Epithelial cell of esophagus (primary cell): ENCODE data around the gene RAPGEF1.

Experiments used
- DNase-seq: peaks from one replicate; pipeline ENCODE4 v3.0.0; 2010; ENCODE audit warnings: low read depth
- H3K4me3 ChIP-seq: 2 replicates; pipeline ENCODE4 v1.5.1; 2011; ENCODE audit warnings: mild to moderate bottlenecking, low read length, control low read depth
- CTCF ChIP-seq: IDR thresholded peaks from 2 replicates; pipeline ENCODE4 v1.5.1; 2011; ENCODE audit warnings: low read depth, mild to moderate bottlenecking, low read length, control low read depth, inconsistent platforms; ENCODE audit not compliant: insufficient read depth; ENCODE audit errors: missing control alignments

RAPGEF1 gene

GRCh38 chr9:131534721-131535237, 205.1 kb downstream of the RAPGEF1 start:
- no peak overlapping the region for H3K4me3 ChIP-seq
- DNase-seq = no peak
- TF ChIP-seq CTCF = no peak

GRCh38 chr9:131530920-131531832, 208.7 kb downstream of the RAPGEF1 start, which contains the start of gene UCK1:
Gene UCK1 (minus strand): TSS chr9:131531263. CDS start chr9:131531174, 89 bp downstream.
- peak within 1 kb of the TSS; percentile 67 for H3K4me3 ChIP-seq
- DNase-seq = peak; percentile 83
- TF ChIP-seq CTCF = no peak

GRCh38 chr9:131530546-131530919, 209.3 kb downstream of the RAPGEF1 start:
- H3K4me3 ChIP-seq = peak overlapping the region; percentile 67
- peak; percentile 32 for DNase-seq
- peak; percentile 3 for TF ChIP-seq CTCF

- TF ChIP-seq CTCF = no peak
- peak overlapping the region; percentile 67 for H3K4me3 ChIP-seq
- DNase-seq = no peak
These were observed 210.0 kb downstream of the RAPGEF1 start for GRCh38 chr9:131529597-131530545.

- DNase-seq = no peak
- no peak for TF ChIP-seq CTCF
- no peak overlapping the region for H3K4me3 ChIP-seq
These were observed 210.9 kb downstream of the RAPGEF1 start for GRCh38 chr9:131528886-131529505.

- TF ChIP-seq CTCF = no peak
- H3K4me3 ChIP-seq = no peak overlapping the region
- DNase-seq = no peak
These were observed 211.7 kb downstream of the RAPGEF1 start for GRCh38 chr9:131528186-131528585.
